NCI-H526 (cell line): Measurements from ENCODE around the gene CCDC184.
"Not testable (repeated sequence)": the region's sequence is repeated elsewhere in the genome, so short reads cannot be mapped to it uniquely, and the experiment has no call there.

Source experiments
- DNase-seq, 2 experiments: peaks; one replicate each; lab custom pipeline; 2025; lab: John Stamatoyannopoulos, UW

CCDC184 gene

GRCh38 chr12:48183091-48183875, at the start of gene CCDC184:
CCDC184 (plus strand) TSS chr12:48183644; CDS start chr12:48184123, 479 bp downstream.
- DNase-seq, result peak; percentile 29 to 63

GRCh38 chr12:48135027-48135426, 48.4 kb upstream of the CCDC184 start:
- DNase-seq, result no peak

DNA sequence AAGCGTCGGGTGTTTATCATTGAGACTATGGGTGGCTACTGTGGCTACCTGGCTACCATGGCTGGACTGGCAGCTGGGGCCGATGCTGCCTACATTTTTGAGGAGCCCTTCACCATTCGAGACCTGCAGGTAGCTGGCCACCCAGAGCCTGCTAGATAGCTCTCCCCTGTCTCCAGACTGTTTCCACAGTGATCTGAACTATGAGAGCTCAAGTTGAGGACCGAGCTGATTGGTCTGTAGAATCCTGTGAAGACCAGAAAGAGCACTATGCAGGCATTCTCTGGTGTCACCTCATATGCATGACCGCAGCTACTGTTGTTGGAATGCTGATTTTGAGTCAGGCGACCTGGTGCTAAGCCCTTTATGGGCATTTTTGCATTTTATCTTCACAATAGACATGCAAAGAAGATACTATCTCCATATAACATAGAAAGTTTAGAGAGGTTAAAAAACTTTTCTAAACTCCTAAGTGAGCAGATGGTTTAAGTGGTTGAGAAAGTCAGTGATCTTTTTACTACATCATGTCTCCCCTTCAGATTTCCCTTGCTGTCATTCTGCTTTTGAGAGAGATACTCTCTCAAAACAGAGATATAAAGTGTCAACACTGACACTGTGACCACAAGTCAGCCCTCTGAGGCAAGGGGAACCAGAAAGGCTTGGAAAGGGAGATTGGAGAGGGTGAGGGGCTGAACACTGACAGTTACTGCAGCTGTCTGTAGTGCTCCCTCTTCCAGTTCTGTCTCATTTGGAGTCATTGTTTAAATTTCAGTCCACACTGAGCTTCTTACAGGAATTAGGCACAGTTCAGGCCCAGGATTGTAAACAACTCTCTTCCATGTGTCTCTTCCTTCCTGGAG, 40.4 kb upstream of the CCDC184 start:
- no peak for DNase-seq

DNA sequence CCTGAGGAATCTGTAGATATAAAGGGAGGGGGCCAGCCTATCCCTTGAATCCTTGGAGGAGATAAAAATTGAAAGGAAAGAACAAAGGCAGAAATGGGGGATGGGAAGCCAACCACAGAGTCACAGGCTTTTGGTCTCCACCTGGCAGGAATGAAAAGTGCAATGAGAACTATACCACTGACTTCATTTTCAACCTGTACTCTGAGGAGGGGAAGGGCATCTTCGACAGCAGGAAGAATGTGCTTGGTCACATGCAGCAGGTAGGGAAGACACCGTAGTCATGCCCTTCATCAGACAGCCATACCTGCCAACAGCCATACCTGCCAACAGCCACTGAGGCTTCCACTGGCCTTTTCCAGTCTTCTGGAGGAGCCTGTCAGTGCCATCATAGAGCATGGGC, 39.5 kb upstream of the CCDC184 start:
- DNase-seq, result no peak

DNA sequence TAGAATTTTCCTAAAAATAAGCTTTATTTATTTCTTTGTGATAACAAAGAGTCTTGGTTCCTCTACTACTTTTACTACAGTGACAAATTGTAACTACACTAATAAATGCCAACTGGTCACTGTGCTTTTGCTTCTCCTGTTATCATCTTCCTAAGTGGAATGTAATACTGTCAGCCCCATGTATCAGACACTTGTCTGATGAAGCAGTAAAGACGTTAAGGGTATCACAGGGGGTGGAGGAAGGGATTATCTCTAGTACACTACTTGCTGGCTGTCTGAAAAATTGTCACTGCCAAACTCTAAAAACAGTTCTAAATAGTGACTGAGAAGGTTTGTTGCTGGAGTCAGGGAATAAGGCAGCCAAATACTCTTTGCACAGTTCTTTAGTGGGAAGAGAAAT, 37.5 kb upstream of the CCDC184 start:
- no peak for DNase-seq

DNA sequence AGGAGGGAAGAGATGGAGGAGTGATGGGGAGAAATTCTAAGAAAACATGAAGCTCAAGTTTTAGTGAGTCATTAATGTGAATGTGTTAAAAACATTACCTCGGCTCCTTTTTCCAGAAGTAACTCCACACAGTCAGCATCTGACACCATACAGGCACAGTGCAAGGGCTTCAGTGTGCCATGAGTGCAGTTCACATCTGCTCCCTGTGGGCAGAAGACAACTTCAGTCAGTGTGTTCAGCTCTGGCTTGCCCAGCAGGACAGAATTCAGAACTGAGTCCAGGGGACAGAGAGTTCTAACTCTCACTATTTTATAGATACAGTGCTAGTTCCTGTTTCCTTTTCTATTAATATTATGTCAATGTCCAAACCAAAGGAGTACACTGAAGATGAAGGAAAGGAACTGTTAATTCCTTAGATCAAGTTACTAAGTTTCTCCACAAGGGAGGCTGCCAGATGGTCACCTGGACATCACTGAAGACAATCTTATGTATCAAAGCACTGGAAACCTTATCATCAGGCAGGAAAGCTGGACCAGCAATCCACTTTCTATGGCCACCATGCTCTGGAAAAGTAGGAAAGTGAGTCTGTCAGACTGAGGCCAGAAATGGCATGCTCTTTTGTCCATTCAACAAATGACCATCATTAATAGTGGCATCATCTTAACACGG, 32.2 kb upstream of the CCDC184 start:
- no peak for DNase-seq

GRCh38 chr12:48155786-48156185, 27.7 kb upstream of the CCDC184 start:
- DNase-seq, result not testable (repeated sequence)

- no peak for DNase-seq
Measured at GRCh38 chr12:48156652-48157017, 26.8 kb upstream of the CCDC184 start.

DNA sequence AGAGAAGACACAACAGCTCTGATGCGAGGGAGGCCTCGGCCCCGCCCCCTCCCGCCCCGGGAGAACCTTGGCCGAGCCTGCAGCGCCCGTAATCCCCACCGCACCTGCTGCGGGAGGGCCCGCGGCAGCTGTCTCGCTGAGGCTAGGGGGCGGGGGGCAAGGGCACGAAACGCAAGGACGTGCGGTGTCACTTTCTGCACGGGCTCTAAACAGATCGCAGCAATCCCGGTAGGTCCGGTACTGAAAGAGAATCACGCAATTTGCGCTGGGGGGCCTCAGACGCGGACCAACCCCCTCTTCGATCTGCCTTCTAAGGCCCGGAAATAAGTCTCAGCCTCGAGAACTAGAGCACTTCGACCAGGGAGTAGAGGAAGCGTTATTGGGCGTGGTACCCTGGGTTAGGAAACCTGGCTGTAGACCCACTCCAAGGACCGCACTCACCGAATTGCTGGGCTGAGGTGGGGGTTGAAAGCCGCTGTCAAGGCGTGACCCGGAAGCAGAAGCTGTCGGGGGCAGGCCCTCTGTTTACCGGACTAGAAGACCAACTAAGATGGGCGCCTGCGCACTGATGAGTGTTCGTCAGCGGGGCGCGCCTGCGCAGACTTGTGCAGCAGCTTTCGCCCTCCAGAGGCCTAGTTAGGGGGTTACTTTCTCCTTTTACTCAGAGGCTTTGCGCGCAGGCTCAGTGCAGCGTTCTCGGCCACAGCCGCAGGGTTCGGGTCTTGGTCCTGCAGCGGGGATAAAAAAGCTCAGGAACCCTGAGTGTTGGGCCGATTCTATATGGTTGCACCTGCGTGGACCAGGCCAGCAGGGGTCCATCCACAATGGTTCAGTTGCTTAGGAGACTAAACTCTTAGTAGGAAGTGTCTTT, 26.2 kb upstream of the CCDC184 start, which contains the start of gene ASB8:
TSS of gene ASB8 (minus strand) at position 498 of the 871 bp plus-strand sequence. CDS start 4,019 bp downstream, outside the sequence.
- peak; percentile 95 to 99 for DNase-seq

DNA sequence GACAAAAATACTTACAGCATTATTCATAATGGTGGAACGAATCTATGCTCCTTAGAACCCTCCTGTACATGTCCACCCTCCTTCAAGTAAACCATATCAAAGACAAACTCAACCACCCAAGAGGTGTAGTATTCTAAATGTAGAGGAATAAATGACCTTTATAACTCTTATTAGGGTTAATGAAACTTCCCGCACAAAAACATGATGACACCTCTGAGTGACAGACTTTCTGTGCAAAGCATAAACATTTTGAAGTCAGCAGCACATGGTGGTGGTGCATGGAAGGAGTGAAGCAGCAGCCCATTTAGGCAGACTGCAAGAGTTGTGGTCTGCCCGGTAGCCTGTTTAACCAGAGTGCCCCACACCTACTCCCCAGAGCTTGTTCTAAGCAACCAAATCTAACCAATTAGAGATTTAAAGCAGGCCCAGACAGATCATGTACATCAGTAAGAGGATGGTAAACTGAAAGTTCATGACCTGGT, 25.5 kb upstream of the CCDC184 start:
- DNase-seq, result no peak

- no peak for DNase-seq
Measured at GRCh38 chr12:48160046-48160445, 23.4 kb upstream of the CCDC184 start.

- DNase-seq, result no peak
Measured at GRCh38 chr12:48160807-48161206, 22.6 kb upstream of the CCDC184 start.

GRCh38 chr12:48163150-48163747, 20.2 kb upstream of the CCDC184 start:
- no peak for DNase-seq

DNA sequence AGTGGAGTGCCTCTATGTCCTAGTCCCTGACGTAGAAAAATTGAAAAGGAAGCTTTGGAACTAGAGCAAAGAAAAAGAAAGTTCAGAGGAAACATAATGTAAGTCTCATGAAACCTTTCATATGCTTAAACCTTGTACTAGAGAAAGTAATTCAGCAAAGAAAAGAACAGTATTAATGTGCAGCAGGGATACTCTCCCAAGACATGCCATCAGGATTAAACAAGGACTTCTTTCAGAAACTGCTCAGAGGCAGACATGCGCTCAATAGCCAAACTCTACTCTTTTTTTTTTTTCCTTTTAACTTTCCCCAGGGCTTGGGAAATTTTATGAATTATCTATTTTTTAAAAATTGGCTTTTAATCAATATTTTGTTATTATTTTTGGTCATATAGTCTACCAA, 19.0 kb upstream of the CCDC184 start:
- no peak for DNase-seq

DNA sequence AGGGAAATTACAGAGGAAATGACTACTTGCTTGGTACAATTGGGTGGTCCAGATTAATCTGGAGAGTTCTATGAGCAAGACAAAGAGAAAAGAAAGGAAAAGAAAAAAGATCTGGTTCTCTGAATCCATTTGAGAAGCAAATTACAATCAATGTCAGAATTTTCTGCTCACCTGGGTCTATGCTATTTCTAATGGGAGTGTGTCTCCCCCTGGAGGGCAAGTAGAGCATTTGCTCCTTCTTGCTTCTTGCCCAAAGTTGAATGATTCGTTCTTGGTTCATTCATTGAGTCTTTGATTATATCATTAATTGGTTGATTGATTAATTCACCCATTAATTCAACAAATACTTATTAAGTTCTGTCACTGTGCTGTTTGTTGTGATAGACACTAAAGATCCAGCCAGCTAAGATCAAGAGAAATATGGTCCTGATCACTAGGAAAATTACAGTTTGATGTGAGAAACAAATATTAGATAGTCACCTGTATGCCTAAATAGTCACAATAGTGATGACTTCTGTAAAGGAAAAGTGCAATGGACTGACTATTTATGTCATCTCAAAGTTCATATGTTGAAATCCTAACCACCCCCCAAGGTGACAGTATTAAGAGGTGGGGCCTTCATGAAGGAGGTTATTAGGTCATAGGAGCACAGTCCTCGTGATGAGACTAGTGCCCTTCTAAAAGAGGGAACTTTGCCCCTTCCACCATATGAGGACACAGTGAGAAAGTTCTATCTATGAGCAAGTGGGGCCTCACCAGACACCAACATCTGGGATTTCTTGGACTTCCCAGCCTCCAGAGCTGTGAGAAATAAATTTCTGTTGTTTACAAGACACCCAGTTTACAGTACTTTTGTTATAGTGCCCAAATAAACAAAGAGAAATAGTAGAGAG, 18.1 kb upstream of the CCDC184 start:
- peak; percentile 28 to 72 for DNase-seq

DNA sequence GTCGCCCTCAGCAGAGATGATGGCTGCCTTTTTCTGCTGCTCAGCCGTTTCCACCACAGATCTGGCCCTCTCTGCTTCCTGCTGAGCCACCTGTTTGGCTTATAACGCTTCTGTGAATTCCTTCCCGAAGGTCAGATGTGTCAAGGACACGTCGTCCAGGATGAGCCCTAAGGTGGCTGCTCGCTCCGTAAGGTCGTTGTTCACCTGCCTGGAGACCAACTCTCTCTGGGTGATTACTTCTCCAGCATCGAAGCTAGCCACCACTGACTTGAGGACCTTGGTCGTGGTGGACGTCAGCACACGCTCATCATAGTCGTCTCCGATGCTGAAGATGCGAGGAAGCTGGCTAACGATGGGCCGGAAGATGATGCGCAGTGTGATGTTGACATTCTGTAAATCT, 14.4 kb upstream of the CCDC184 start:
- DNase-seq, result no peak

DNA sequence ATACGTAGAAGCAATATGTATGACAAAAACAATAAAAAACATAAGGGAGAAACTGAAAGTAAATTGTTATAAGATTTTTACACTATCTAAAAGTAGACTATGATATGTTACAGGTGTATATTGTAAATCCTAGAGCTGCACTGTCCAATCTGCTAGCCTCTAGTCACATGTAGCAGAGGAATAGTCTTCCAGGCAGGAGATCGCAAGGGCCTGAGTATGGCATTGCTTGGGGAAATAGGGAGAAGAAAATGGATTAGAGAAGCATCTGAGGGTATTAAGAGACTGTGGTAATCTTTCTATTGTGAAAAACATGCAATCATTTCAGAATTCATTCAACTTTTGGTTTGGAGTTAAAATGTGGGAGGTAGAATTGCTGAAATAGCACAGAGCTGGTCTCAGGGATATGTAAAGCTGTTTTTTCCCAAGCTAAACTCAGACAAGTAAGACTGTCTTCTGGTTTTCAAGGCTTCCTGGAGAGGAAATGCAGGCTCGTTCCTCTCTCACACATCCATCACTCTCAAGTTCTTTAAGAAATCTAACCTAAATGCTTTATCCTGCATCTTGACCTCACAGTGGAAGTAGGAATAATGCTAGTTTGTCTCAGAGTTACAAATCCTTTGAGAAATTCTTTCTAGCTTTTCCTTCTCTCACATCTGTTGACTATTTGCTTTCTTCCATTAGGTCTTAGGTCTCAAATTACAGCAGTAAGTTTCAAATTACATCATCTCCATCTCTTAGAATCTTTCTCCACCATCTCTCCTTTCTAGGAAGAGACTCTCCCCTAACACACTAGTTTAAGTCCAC, 7.6 kb upstream of the CCDC184 start:
- DNase-seq, result no peak

- DNase-seq, result no peak
Measured at GRCh38 chr12:48176417-48176751, 7.1 kb upstream of the CCDC184 start.

DNA sequence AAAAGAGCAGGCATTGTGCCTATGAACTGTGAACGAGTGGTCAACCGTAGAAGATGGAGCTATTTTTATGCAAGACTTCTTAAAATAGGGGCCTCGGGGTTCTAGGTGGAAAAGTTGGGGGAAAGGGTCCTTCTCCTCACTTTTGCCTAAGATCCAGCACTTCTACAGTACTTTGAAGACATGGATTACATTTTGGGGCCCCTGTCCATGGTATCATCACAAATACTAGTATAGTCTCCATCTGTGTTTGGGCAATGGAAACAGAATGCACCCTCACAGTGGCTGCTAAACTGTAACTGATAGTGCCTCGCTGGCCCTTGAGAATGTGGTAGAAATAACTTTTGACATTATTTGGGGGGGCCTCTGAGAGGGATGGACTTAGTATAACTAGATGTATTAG, 5.5 kb upstream of the CCDC184 start:
- no peak for DNase-seq
